Mucosa of descending colon (tissue), 3 donors: Measurements from ENCODE around the gene GSTO1. TPM values are rescaled to one million over a fixed set of nuclear protein-coding genes. Genes with fewer than 3 reads are reported as not detected.

Experiments
- ATAC-seq: fragments of 200-7000 bp; cut with Tn5 transposase; one replicate; pipeline ENCODE4 v1.9.1; 2020; ENCODE audit warnings: mild to moderate bottlenecking, moderate library complexity
- DNase-seq, 3 donors: peaks; one replicate each; pipeline ENCODE4 v3.0.0-alpha.2; 2020
- H3K36me3 ChIP-seq: fragments of 200-600 bp; one replicate; pipeline ENCODE4 v1.8.0; 2021; ENCODE audit warnings: low read depth, mild to moderate bottlenecking
- H3K4me1 ChIP-seq: fragments of 200-600 bp; one replicate; pipeline ENCODE4 v1.8.0; 2021; ENCODE audit warnings: low read depth, mild to moderate bottlenecking
- H3K4me3 ChIP-seq: fragments of 200-600 bp; one replicate; pipeline ENCODE4 v1.8.0; 2021; ENCODE audit warnings: mild to moderate bottlenecking
- H3K9me3 ChIP-seq: fragments of 200-600 bp; one replicate; pipeline ENCODE4 v1.8.0; 2021; ENCODE audit warnings: mild to moderate bottlenecking
- intact Hi-C, 2 donors: fragments of 100-400 bp; cut with DNase I in 1 of 2; cut with micrococcal nuclease in 1 of 2; formaldehyde crosslinking; loops; one replicate each; pipeline versions ENCODE4 v1.11.0 to v1.11.1; 2022; cut with DNase I, micrococcal nuclease
- total RNA-seq, 3 donors: library from RNA; stranded (reverse); fragmentation: NEBNext Ultra II Directional in 2 of 3; extraction: Animal tissue kit (Norgen Biotek cat#: 25700) in 2 of 3; gene quantifications; one replicate each; pipeline versions ENCODE4 v1.2.1 to v1.2.4, GENCODE V29; 2021 to 2023
- TF ChIP-seq, protein P1 (sequence below): fragments of 200-600 bp; IDR thresholded peaks from one replicate; pipeline ENCODE4 v1.8.0; 2022; ENCODE audit warnings: antibody characterized with exemption, mild to moderate bottlenecking
- donor health status: DM: no; HTN: no; CAD: no; lungs with moderate emphysema.
- donor health status: DM: no; HTN: no; CAD: no.
- donor health status: DM: no; HTN: yes; CAD: no.

Gene GSTO1
- total RNA-seq, 3 donors from 2014 or later: 60.1 to 73.9 (median 62.9) TPM

DNA sequence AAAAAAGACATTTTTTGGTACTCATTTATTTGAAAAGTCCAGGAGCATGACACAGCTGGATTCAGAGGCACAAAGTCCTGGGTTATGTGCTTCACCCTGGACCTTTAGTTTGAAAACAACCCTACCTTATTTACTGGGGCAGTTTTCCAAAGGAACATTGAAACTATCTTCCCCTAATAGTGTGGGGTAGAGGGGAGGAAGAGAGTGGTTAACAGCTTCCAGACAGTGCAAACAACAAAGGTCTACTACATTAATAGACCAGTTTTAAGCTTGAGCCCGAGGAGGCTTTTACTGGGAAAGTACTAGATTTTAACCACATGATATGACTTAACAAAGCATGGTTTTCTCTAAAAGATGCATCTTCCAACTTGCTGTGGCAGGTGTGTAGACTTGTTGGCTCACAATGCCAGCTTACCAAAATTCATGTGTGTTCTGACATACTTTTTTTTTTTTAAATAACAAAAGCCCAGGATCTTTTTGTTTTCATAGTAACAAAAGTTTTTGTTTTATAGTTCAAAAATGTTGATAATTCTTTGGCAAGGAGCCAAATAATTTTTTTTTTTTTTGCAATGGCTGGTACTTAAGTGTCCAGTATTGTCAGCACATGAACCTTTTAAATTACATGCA is 1.8 kb downstream of the GSTO1 start:
- Histone ChIP-seq H3K36me3 (no peaks in the 10 kb centered on the region), H3K4me3 (no peak overlapping the region), H3K9me3 (no peaks in the 10 kb centered on the region), H3K4me1 (peaks cover 30% of the 10 kb centered on the region)
- TF ChIP-seq, protein P1, sequence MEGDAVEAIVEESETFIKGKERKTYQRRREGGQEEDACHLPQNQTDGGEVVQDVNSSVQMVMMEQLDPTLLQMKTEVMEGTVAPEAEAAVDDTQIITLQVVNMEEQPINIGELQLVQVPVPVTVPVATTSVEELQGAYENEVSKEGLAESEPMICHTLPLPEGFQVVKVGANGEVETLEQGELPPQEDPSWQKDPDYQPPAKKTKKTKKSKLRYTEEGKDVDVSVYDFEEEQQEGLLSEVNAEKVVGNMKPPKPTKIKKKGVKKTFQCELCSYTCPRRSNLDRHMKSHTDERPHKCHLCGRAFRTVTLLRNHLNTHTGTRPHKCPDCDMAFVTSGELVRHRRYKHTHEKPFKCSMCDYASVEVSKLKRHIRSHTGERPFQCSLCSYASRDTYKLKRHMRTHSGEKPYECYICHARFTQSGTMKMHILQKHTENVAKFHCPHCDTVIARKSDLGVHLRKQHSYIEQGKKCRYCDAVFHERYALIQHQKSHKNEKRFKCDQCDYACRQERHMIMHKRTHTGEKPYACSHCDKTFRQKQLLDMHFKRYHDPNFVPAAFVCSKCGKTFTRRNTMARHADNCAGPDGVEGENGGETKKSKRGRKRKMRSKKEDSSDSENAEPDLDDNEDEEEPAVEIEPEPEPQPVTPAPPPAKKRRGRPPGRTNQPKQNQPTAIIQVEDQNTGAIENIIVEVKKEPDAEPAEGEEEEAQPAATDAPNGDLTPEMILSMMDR: no peak
- no peak for DNase-seq
- intact Hi-C loops: no loop called here
- no peak for ATAC-seq

DNA sequence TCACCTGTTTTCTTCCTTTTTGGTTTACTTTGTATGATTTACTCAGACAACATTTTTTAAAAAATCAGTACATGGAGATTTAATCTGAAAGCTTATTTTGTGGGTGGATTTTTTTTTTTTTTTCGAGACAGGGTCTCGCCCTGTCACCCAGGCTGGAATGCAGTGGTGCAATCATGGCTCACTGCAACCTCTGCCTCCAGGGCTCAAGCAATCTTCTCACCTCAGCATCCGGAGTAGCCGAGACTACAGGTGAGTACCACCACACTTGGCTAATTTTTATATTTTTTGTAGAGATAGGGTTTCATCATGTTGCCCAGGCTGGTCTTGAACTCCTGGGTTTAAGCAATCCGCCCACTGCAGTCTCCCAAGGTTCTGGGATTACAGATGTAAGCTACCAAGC is 2.5 kb downstream of the GSTO1 start:
- ATAC-seq: no peak
- TF ChIP-seq, protein P1: no peak
- DNase-seq: no peak
- no peak overlapping the region for H3K4me3 ChIP-seq
- H3K9me3 ChIP-seq: no peaks in the 10 kb centered on the region
- intact Hi-C loops: no loop called here
- no peaks in the 10 kb centered on the region for H3K36me3 ChIP-seq
- H3K4me1 ChIP-seq: peaks cover 30% of the 10 kb centered on the region

DNA sequence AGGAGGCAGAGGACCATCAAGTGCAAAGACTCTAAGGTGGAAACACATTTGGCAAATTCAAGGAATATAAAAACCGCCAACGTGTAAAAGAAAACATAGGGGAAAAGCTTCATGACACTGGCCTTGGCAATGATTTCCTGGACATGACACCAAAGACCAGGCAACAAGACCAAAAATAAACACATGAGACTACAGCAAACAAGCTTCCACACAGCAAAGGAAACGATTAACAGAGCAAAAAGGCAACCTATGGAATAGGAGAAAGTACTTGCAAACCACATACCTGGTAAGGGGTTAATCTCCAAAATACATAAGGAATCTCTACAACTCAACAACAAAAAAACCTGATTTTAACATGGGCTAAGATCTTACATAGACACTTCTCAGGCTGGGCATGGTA is 3.5 kb downstream of the GSTO1 start:
- Histone ChIP-seq H3K4me1 (peaks cover 30% of the 10 kb centered on the region), H3K36me3 (peaks cover 7% of the 10 kb centered on the region)

DNA sequence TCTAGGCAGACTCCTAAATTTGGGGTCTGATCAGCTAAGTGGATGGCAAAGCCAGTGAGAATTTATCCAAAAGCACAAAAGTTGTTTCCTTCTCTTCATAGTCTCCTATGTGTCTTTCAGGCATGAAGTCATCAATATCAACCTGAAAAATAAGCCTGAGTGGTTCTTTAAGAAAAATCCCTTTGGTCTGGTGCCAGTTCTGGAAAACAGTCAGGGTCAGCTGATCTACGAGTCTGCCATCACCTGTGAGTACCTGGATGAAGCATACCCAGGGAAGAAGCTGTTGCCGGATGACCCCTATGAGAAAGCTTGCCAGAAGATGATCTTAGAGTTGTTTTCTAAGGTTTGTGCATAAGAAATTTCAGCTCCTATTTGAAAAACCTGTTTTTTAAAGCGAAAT is 4.8 kb downstream of the GSTO1 start:
- TF ChIP-seq, protein P1: no peak
- peaks cover 21% of the 10 kb centered on the region for H3K4me1 ChIP-seq
- no peak for ATAC-seq
- DNase-seq: no peak
- intact Hi-C loops: no loop called here
- no peaks in the 10 kb centered on the region for H3K9me3 ChIP-seq
- H3K36me3 ChIP-seq: peaks cover 7% of the 10 kb centered on the region
- H3K4me3 ChIP-seq: no peak overlapping the region

More for the DNA sequence above, 3.5 kb downstream of the GSTO1 start:
- intact Hi-C loops: no loop called here
- no peak for DNase-seq
- TF ChIP-seq, protein P1: no peak
- Histone ChIP-seq H3K4me3 (no peak overlapping the region), H3K9me3 (no peaks in the 10 kb centered on the region)
- ATAC-seq: no peak

DNA sequence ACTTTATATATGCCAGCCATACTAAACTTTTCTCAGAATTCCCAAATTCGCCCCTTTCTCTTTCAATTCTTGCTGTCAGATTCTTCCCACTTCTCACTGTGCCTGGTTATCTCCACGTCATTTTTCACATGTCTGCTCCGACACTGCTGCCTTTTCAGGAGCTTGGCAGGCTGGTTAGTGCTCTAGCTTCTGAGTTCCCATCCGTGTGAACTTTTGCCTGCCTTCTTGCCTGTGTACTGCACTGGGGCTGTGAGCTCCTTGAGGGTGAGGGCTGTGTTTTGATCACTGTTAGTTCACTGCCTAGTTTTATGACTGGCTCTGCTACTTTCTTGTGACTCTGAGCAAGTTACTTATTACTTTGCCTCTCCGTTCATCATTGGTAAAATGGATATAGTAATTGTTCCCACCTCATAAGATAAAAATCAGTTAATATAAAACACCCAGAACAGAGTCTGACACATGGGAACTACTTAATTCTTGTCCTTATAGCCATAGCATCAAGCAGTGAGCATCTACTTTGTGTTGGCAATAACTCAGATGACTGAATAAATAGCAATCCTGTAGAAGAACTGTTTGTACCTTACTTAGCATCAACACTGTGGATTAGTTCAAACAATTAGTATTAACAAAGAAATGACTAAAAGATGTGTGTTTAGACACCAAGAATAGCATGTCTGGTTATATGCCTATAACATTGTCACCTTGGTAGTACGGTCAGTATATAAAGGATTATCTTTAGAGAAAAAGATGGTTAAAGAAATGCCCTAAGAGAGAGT is 5.5 kb downstream of the GSTO1 start:
- no peak for DNase-seq
- peaks cover 7% of the 10 kb centered on the region for H3K36me3 ChIP-seq
- no peak overlapping the region for H3K4me3 ChIP-seq
- intact Hi-C loops: no loop called here
- no peaks in the 10 kb centered on the region for H3K9me3 ChIP-seq
- no peak for ATAC-seq
- peaks cover 20% of the 10 kb centered on the region for H3K4me1 ChIP-seq
- TF ChIP-seq, protein P1: no peak
